ENCODE data around the gene FKTN.
"Not testable (repeated sequence)": the region's sequence is repeated elsewhere in the genome, so short reads cannot be mapped to it uniquely, and the experiment has no call there.

The FKTN gene

GRCh38 chr9:105539452-105539851 is 18.5 kb upstream of the FKTN start:
- no peaks in the 10 kb centered on the region for H3K4me1 ChIP-seq (ENCODE audit: control insufficient read depth, insufficient read depth, low read length, poor library complexity, severe bottlenecking)
- H3K4me3 ChIP-seq (ENCODE audit: extremely low read depth, insufficient read depth, low read length, poor library complexity, severe bottlenecking) = no peak overlapping the region
- H3K27ac ChIP-seq (ENCODE audit: low read depth, low read length, severe bottlenecking) = no peak overlapping the region
- WGBS, 2 experiments (ENCODE audit: insufficient coverage in 2 of 2) = 100% methylated on average over 1 of the region's 1 CpG; no CpG with 5 or more reads in 1 of the 2 experiments
- H3K9me3 ChIP-seq (ENCODE audit: control insufficient read depth, low read length) = no peaks in the 10 kb centered on the region
- peaks cover 17% of the 10 kb centered on the region for H3K36me3 ChIP-seq (ENCODE audit: control insufficient read depth, insufficient read depth, low read length)

GRCh38 chr9:105541838-105542237 is 16.1 kb upstream of the FKTN start:
- H3K9me3 ChIP-seq (ENCODE audit: control insufficient read depth, low read length) = no peaks in the 10 kb centered on the region
- H3K27ac ChIP-seq (ENCODE audit: low read depth, low read length, severe bottlenecking) = no peak overlapping the region
- peaks cover 15% of the 10 kb centered on the region for H3K36me3 ChIP-seq (ENCODE audit: control insufficient read depth, insufficient read depth, low read length)
- no peaks in the 10 kb centered on the region for H3K4me1 ChIP-seq (ENCODE audit: control insufficient read depth, insufficient read depth, low read length, poor library complexity, severe bottlenecking)
- no peak overlapping the region for H3K4me3 ChIP-seq (ENCODE audit: extremely low read depth, insufficient read depth, low read length, poor library complexity, severe bottlenecking)
- no CpG with 5 or more reads among the region's 3 CpGs for WGBS, 2 experiments (ENCODE audit: insufficient coverage in 2 of 2)

DNA sequence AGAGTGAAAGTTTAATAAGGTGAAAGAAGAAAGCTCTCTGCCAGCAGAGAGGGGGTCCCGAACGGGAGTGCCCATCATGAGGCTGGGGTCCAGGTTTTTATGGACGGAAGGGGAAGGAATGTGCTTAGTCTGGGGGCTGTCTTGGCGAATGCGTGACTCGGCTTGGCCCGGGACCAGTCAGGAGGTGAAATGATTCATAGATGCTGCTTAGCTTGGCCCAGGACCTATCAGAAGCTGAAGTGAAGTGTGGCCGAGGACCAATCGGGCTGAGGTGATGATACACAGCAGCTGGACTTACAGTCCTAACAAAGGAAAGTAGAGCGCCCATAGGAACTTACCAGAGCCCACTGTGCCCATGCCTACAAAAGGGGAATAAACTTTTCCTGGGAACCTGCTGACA is 3.9 kb upstream of the FKTN start:
- no peak overlapping the region for H3K27ac ChIP-seq (ENCODE audit: low read depth, low read length, severe bottlenecking)
- H3K9me3 ChIP-seq (ENCODE audit: control insufficient read depth, low read length) = no peaks in the 10 kb centered on the region
- no peak overlapping the region for H3K4me3 ChIP-seq (ENCODE audit: extremely low read depth, insufficient read depth, low read length, poor library complexity, severe bottlenecking)
- WGBS, 2 experiments (ENCODE audit: insufficient coverage in 2 of 2) = 95 to 98% methylated on average over 10 of the region's 10 CpGs
- H3K4me1 ChIP-seq (ENCODE audit: control insufficient read depth, insufficient read depth, low read length, poor library complexity, severe bottlenecking) = no peaks in the 10 kb centered on the region
- no peaks in the 10 kb centered on the region for H3K36me3 ChIP-seq (ENCODE audit: control insufficient read depth, insufficient read depth, low read length)

DNA sequence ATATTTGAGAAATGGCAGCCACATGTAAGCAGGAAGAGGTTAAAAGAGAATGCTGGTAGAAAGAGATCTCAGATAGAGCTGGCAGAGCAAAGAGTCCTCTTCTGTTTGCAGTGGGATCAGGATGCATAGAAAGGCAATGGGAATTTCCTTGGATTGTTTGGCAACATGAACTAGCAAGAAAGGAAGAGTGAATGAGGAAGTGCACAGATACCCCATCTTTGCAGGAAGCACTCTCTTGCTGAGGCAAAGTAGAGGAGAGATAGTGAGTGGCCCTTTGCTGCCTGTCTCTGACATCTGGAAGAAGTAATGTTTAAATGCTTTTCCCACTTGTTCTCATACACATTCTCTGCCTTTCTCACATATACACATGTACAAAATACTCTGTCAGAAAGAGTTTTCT is 14.5 kb downstream of the FKTN start:
- H3K27ac ChIP-seq (ENCODE audit: low read depth, low read length, severe bottlenecking) = no peak overlapping the region
- H3K36me3 ChIP-seq (ENCODE audit: control insufficient read depth, insufficient read depth, low read length) = peaks cover 3% of the 10 kb centered on the region
- no peaks in the 10 kb centered on the region for H3K4me1 ChIP-seq (ENCODE audit: control insufficient read depth, insufficient read depth, low read length, poor library complexity, severe bottlenecking)
- no peak overlapping the region for H3K4me3 ChIP-seq (ENCODE audit: extremely low read depth, insufficient read depth, low read length, poor library complexity, severe bottlenecking)
- no peaks in the 10 kb centered on the region for H3K9me3 ChIP-seq (ENCODE audit: control insufficient read depth, low read length)

GRCh38 chr9:105579952-105580351 is 22.0 kb downstream of the FKTN start:
- not testable (repeated sequence) for H3K27ac ChIP-seq (ENCODE audit: low read depth, low read length, severe bottlenecking); H3K36me3 ChIP-seq (ENCODE audit: control insufficient read depth, insufficient read depth, low read length); H3K4me1 ChIP-seq (ENCODE audit: control insufficient read depth, insufficient read depth, low read length, poor library complexity, severe bottlenecking); H3K4me3 ChIP-seq (ENCODE audit: extremely low read depth, insufficient read depth, low read length, poor library complexity, severe bottlenecking); H3K9me3 ChIP-seq (ENCODE audit: control insufficient read depth, low read length)
- WGBS, 2 experiments (ENCODE audit: insufficient coverage in 2 of 2) = 100% methylated on average over 2 of the region's 6 CpGs; no CpG with 5 or more reads in 1 of the 2 experiments

- H3K36me3 ChIP-seq (ENCODE audit: control insufficient read depth, insufficient read depth, low read length); H3K4me3 ChIP-seq (ENCODE audit: extremely low read depth, insufficient read depth, low read length, poor library complexity, severe bottlenecking); H3K4me1 ChIP-seq (ENCODE audit: control insufficient read depth, insufficient read depth, low read length, poor library complexity, severe bottlenecking); H3K27ac ChIP-seq (ENCODE audit: low read depth, low read length, severe bottlenecking); H3K9me3 ChIP-seq (ENCODE audit: control insufficient read depth, low read length): not testable (repeated sequence)
- WGBS, 2 experiments (ENCODE audit: insufficient coverage in 2 of 2) = 50 to 55% methylated on average over 2 to 6 of the region's 16 CpGs
These were observed 23.6 kb downstream of the FKTN start for GRCh38 chr9:105581550-105581949.

DNA sequence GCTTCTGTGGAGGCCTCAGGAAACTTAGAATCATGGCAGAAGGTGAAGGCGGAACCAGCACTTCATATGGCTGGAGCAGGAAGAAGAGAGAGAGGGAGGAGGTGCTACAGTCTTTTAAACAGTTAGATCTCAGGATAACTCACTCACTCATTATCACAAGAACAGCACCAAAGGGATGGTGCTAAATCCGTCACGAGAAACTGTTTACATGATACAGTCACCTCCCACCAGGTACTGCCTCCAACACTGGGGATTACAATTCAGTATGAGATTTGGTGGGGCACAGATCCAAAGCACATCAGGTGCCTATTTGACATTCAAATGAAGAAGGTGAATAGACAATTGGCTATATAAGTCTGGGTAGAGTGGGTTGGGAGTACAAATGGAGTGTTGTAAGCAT is 35.2 kb downstream of the FKTN start:
- WGBS, 2 experiments (ENCODE audit: insufficient coverage in 2 of 2) = no CpG with 5 or more reads among the region's 3 CpGs
- peaks cover 10% of the 10 kb centered on the region for H3K36me3 ChIP-seq (ENCODE audit: control insufficient read depth, insufficient read depth, low read length)
- H3K9me3 ChIP-seq (ENCODE audit: control insufficient read depth, low read length) = peaks cover 12% of the 10 kb centered on the region
- no peaks in the 10 kb centered on the region for H3K4me1 ChIP-seq (ENCODE audit: control insufficient read depth, insufficient read depth, low read length, poor library complexity, severe bottlenecking)
- H3K27ac ChIP-seq (ENCODE audit: low read depth, low read length, severe bottlenecking) = no peak overlapping the region
- H3K4me3 ChIP-seq (ENCODE audit: extremely low read depth, insufficient read depth, low read length, poor library complexity, severe bottlenecking) = no peak overlapping the region

DNA sequence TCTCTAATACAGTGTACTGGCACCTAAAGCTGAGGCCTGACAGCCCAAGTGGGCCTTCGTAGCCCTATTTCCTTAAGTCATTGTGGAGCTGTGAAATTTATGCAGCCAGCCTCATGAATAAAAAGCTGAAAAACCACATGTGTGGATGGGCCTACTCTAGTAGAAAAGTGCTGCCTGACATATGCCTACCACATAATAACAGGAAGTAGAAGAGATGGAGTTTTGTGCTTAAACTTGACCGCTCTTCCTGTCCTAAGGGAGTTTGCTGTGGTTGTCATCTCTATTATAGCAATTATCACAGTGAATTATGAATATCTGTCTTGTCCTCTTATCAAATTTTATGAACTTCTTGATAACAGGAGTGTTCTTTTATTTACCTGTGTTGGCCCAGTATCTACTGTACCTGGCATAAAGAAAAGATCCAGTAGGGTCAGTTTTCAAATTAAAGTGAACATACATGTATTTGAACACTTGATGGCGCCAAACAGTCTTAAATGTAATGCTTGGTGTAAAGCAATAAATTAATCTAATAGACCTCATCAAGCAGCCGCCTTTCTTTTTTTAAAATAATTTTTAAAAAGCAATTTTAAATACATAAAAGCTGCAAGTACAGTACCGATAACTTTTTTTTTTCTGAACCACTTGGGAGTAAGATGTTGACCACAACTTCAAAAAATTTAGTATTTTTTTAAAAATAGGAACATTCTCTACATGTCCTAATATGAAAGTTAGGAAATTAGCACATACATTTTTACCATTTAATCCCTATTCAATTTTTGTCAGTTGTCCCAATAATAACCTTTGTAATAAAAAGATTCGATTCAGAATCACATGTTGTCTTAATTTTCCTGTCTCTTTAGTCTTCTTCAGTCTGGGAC is 51.0 kb downstream of the FKTN start:
- Histone ChIP-seq H3K27ac (ENCODE audit: low read depth, low read length, severe bottlenecking) (no peak overlapping the region), H3K4me1 (ENCODE audit: control insufficient read depth, insufficient read depth, low read length, poor library complexity, severe bottlenecking) (no peaks in the 10 kb centered on the region), H3K9me3 (ENCODE audit: control insufficient read depth, low read length) (no peaks in the 10 kb centered on the region), H3K36me3 (ENCODE audit: control insufficient read depth, insufficient read depth, low read length) (no peaks in the 10 kb centered on the region), H3K4me3 (ENCODE audit: extremely low read depth, insufficient read depth, low read length, poor library complexity, severe bottlenecking) (no peak overlapping the region)
- 67 to 100% methylated on average over 1 of the region's 6 CpGs for WGBS, 2 experiments (ENCODE audit: insufficient coverage in 2 of 2)

- no CpG with 5 or more reads among the region's 2 CpGs for WGBS, 2 experiments (ENCODE audit: insufficient coverage in 2 of 2)
- Histone ChIP-seq H3K4me3 (ENCODE audit: extremely low read depth, insufficient read depth, low read length, poor library complexity, severe bottlenecking) (no peak overlapping the region), H3K9me3 (ENCODE audit: control insufficient read depth, low read length) (no peaks in the 10 kb centered on the region), H3K36me3 (ENCODE audit: control insufficient read depth, insufficient read depth, low read length) (no peaks in the 10 kb centered on the region), H3K4me1 (ENCODE audit: control insufficient read depth, insufficient read depth, low read length, poor library complexity, severe bottlenecking) (no peaks in the 10 kb centered on the region), H3K27ac (ENCODE audit: low read depth, low read length, severe bottlenecking) (no peak overlapping the region)
These were observed 63.1 kb downstream of the FKTN start for GRCh38 chr9:105621001-105621400.

GRCh38 chr9:105625088-105625487 is 67.2 kb downstream of the FKTN start:
- no peak overlapping the region for H3K4me3 ChIP-seq (ENCODE audit: extremely low read depth, insufficient read depth, low read length, poor library complexity, severe bottlenecking)
- H3K27ac ChIP-seq (ENCODE audit: low read depth, low read length, severe bottlenecking) = no peak overlapping the region
- 50 to 55% methylated on average over 1 of the region's 1 CpG for WGBS, 2 experiments (ENCODE audit: insufficient coverage in 2 of 2)
- no peaks in the 10 kb centered on the region for H3K9me3 ChIP-seq (ENCODE audit: control insufficient read depth, low read length)
- H3K4me1 ChIP-seq (ENCODE audit: control insufficient read depth, insufficient read depth, low read length, poor library complexity, severe bottlenecking) = no peaks in the 10 kb centered on the region
- no peaks in the 10 kb centered on the region for H3K36me3 ChIP-seq (ENCODE audit: control insufficient read depth, insufficient read depth, low read length)

DNA sequence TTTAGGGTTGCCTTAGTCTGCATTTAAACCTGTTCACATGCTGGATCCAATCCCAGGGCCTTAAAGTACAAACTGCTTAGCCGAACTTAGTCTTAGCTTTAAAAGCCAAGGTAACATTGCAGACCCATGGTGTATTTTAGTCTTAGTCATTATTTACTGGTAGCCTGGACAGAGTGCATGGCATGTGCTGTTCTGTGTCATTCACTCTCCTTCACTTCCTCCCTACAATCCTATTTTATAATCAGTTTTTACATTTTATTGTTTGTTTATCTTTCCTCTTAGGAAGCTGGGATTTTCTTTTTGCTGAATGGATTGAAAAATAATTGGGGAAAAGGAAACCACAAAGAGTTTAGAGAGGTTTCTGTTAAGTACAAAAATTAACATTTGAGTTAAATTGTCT is 74.9 kb downstream of the FKTN start:
- no peaks in the 10 kb centered on the region for H3K4me1 ChIP-seq (ENCODE audit: control insufficient read depth, insufficient read depth, low read length, poor library complexity, severe bottlenecking)
- WGBS, 2 experiments (ENCODE audit: insufficient coverage in 2 of 2) = 86 to 100% methylated on average over 1 of the region's 1 CpG
- H3K4me3 ChIP-seq (ENCODE audit: extremely low read depth, insufficient read depth, low read length, poor library complexity, severe bottlenecking) = no peak overlapping the region
- no peaks in the 10 kb centered on the region for H3K9me3 ChIP-seq (ENCODE audit: control insufficient read depth, low read length)
- H3K27ac ChIP-seq (ENCODE audit: low read depth, low read length, severe bottlenecking) = no peak overlapping the region
- H3K36me3 ChIP-seq (ENCODE audit: control insufficient read depth, insufficient read depth, low read length) = no peaks in the 10 kb centered on the region
